ENCODE measurements around the gene ADAMTS17.

DNA sequence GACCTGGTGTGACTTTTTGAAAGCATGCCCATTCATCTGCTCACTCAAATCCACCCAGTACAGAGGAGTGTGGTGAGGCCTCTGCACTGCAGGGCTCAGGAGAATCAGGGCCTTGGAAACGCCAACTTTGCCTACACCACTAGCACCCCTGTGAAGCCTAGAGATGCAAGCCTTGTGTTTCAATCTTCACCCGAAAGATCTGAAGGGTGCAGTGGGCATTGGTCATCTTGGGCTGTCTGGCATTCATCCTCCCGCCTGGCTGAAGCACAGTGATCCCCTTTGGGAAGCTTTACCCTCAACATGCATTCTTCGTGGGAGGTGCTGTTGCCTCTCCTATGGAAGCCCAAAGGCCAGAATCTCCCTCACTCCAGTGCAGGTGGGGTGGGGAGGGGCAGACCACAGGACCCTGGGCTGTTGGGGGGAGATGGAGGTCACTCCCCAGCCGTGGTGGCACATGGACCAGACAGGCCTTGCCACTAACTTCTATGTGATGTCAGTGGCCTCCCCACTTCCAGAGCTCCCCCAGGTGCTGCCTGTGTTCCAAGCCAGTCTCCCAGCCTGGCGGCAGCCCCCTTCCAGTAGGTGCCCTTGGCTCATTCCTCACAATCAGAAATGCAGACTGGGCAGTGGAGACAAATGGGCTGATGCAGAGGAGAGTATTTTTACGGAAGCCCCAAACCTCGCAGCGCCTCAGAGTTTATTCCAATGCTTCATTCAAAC, 92.5 kb downstream of the ADAMTS17 start:
- TF ChIP-seq, protein P1, sequence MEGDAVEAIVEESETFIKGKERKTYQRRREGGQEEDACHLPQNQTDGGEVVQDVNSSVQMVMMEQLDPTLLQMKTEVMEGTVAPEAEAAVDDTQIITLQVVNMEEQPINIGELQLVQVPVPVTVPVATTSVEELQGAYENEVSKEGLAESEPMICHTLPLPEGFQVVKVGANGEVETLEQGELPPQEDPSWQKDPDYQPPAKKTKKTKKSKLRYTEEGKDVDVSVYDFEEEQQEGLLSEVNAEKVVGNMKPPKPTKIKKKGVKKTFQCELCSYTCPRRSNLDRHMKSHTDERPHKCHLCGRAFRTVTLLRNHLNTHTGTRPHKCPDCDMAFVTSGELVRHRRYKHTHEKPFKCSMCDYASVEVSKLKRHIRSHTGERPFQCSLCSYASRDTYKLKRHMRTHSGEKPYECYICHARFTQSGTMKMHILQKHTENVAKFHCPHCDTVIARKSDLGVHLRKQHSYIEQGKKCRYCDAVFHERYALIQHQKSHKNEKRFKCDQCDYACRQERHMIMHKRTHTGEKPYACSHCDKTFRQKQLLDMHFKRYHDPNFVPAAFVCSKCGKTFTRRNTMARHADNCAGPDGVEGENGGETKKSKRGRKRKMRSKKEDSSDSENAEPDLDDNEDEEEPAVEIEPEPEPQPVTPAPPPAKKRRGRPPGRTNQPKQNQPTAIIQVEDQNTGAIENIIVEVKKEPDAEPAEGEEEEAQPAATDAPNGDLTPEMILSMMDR (IDR thresholded peaks at IDR 0.05) = no peak
- TF ChIP-seq POLR2AphosphoS5 (IDR thresholded peaks at IDR 0.05; ENCODE audit: low read depth, low read length) (no peak), SIN3A (IDR thresholded peaks at IDR 0.05; ENCODE audit: borderline replicate concordance, insufficient read depth, low read depth, low read length) (no peak), TCF7L2 (IDR thresholded peaks at IDR 0.05; ENCODE audit: low read depth, low read length) (no peak)
- TF ChIP-seq, protein P2, sequence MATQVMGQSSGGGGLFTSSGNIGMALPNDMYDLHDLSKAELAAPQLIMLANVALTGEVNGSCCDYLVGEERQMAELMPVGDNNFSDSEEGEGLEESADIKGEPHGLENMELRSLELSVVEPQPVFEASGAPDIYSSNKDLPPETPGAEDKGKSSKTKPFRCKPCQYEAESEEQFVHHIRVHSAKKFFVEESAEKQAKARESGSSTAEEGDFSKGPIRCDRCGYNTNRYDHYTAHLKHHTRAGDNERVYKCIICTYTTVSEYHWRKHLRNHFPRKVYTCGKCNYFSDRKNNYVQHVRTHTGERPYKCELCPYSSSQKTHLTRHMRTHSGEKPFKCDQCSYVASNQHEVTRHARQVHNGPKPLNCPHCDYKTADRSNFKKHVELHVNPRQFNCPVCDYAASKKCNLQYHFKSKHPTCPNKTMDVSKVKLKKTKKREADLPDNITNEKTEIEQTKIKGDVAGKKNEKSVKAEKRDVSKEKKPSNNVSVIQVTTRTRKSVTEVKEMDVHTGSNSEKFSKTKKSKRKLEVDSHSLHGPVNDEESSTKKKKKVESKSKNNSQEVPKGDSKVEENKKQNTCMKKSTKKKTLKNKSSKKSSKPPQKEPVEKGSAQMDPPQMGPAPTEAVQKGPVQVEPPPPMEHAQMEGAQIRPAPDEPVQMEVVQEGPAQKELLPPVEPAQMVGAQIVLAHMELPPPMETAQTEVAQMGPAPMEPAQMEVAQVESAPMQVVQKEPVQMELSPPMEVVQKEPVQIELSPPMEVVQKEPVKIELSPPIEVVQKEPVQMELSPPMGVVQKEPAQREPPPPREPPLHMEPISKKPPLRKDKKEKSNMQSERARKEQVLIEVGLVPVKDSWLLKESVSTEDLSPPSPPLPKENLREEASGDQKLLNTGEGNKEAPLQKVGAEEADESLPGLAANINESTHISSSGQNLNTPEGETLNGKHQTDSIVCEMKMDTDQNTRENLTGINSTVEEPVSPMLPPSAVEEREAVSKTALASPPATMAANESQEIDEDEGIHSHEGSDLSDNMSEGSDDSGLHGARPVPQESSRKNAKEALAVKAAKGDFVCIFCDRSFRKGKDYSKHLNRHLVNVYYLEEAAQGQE (IDR thresholded peaks at IDR 0.05; ENCODE audit: insufficient read depth in 1 of 2, low read depth in 2 of 2, low read length in 1 of 2) = no peak
